Neural cell (in vitro differentiated cells): ENCODE data around the gene PHACTR3. TPM values are rescaled to one million over a fixed set of nuclear protein-coding genes. Genes with fewer than 3 reads are reported as not detected.

Experiments used
- H2AFZ ChIP-seq: fragments of 200-600, 300-800 bp; sonication (generic), shearing (Covaris generic); 2 replicates; pipeline ENCODE4 v1.6.0; 2014; ENCODE audit warnings: low read depth, mild to moderate bottlenecking, antibody characterized with exemption, low read length, moderate library complexity
- H3F3A ChIP-seq: fragments of 200-600 bp; shearing (Covaris generic); 2 replicates; pipeline ENCODE4 v1.6.1; 2016; ENCODE audit warnings: mild to moderate bottlenecking, moderate library complexity, mixed read lengths, antibody characterized with exemption, low read length; ENCODE audit not compliant: insufficient read depth, poor library complexity, severe bottlenecking
- H3K27ac ChIP-seq: fragments of 200-600, 300-800 bp; sonication (generic), shearing (Covaris generic); 2 replicates; pipeline ENCODE4 v1.5.1; 2014; ENCODE audit warnings: mild to moderate bottlenecking, low read length, moderate library complexity
- H3K27me3 ChIP-seq: fragments of 300-800, 200-600 bp; sonication (generic), shearing (Covaris generic); 2 replicates; pipeline ENCODE4 v1.6.0; 2014; ENCODE audit warnings: mild to moderate bottlenecking, low read depth, low read length, moderate library complexity; ENCODE audit not compliant: insufficient read depth
- H3K36me3 ChIP-seq: fragments of 300-800, 200-600 bp; sonication (generic), shearing (Covaris generic); 2 replicates; pipeline ENCODE4 v1.5.1; 2014; ENCODE audit warnings: mild to moderate bottlenecking, antibody characterized with exemption, low read length, moderate library complexity; ENCODE audit not compliant: insufficient read depth
- H3K4me2 ChIP-seq: fragments of 300-800, 200-600 bp; sonication (generic), shearing (Covaris generic); 2 replicates; pipeline ENCODE4 v1.6.0; 2014; ENCODE audit warnings: mild to moderate bottlenecking, low read length
- H3K4me3 ChIP-seq: fragments of 300-800, 200-600 bp; sonication (generic), shearing (Covaris generic); 2 replicates; pipeline ENCODE4 v1.5.1; 2014; ENCODE audit warnings: mild to moderate bottlenecking, low read length, moderate library complexity
- H3K79me2 ChIP-seq: fragments of 200-600 bp; shearing (Covaris generic); replicated peaks from 2 replicates; pipeline ENCODE4 v1.6.0; 2014; ENCODE audit warnings: mild to moderate bottlenecking, low read length, moderate library complexity; ENCODE audit not compliant: insufficient read depth
- H3K9ac ChIP-seq: fragments of 300-800, 200-600 bp; sonication (generic), shearing (Covaris generic); 2 replicates; pipeline ENCODE4 v1.6.1; 2016; ENCODE audit warnings: mild to moderate bottlenecking, low read length, mixed read lengths
- H3K9me2 ChIP-seq: fragments of 200-600 bp; shearing (Covaris generic); 2 replicates; pipeline ENCODE4 v1.6.1; 2016; ENCODE audit warnings: mild to moderate bottlenecking, low read length, mixed read lengths; ENCODE audit not compliant: insufficient read depth
- H3K9me3 ChIP-seq: fragments of 200-600, 300-800 bp; sonication (generic), shearing (Covaris generic); 2 replicates; pipeline ENCODE4 v1.6.1; 2016; ENCODE audit warnings: mild to moderate bottlenecking, mixed run types, low read length, moderate library complexity, mixed read lengths
- H4K20me1 ChIP-seq: fragments of 200-600 bp; shearing (Covaris generic); 2 replicates; pipeline ENCODE4 v1.6.1; 2016; ENCODE audit warnings: mild to moderate bottlenecking, mixed run types; ENCODE audit not compliant: insufficient read depth
- EP300 ChIP-seq: fragments of 450-650 bp; conservative IDR thresholded peaks from 2 replicates; pipeline ENCODE4 v1.6.1; 2014; ENCODE audit warnings: antibody characterized with exemption, mild to moderate bottlenecking, moderate library complexity; ENCODE audit not compliant: poor library complexity, severe bottlenecking
- EZH2 ChIP-seq: fragments of 200-600, 300-800 bp; shearing (Covaris generic), sonication (generic); IDR thresholded peaks from 2 replicates; pipeline ENCODE4 v1.6.1; 2014; ENCODE audit warnings: antibody characterized with exemption, low read length, borderline replicate concordance, mild to moderate bottlenecking; ENCODE audit not compliant: insufficient read depth, poor library complexity, severe bottlenecking
- MXI1 ChIP-seq: fragments of 450-650 bp; conservative IDR thresholded peaks from 2 replicates; pipeline ENCODE4 v1.6.1; 2014; ENCODE audit warnings: antibody characterized with exemption, mild to moderate bottlenecking; ENCODE audit not compliant: poor library complexity, severe bottlenecking
- POLR2AphosphoS5 ChIP-seq: IDR thresholded peaks from 2 replicates; pipeline ENCODE4 v1.6.1; 2012
- RAD21 ChIP-seq: fragments of 450-650 bp; conservative IDR thresholded peaks from 2 replicates; pipeline ENCODE4 v1.6.1; 2014; ENCODE audit warnings: antibody characterized with exemption, mild to moderate bottlenecking, moderate library complexity
- SMC3 ChIP-seq: fragments of 450-650 bp; conservative IDR thresholded peaks from 2 replicates; pipeline ENCODE4 v1.6.1; 2014; ENCODE audit warnings: antibody characterized with exemption, mild to moderate bottlenecking, moderate library complexity; ENCODE audit not compliant: poor library complexity
- TAF1 ChIP-seq: IDR thresholded peaks from 2 replicates; pipeline ENCODE4 v1.6.1; 2012; ENCODE audit warnings: low read depth
- polyA plus RNA-seq: library from polyadenylated mRNA; depleted of rRNA; stranded (reverse); fragments of >200 nt; gene quantifications from 2 replicates; pipeline ENCODE4 v1.2.3, GENCODE V29; 2014
- TF ChIP-seq, protein P1 (sequence below): fragments of 450-650 bp; IDR thresholded peaks from 2 replicates; pipeline ENCODE4 v1.5.1; 2014; ENCODE audit warnings: antibody characterized with exemption, mild to moderate bottlenecking, moderate library complexity; ENCODE audit not compliant: poor library complexity, severe bottlenecking
- TF ChIP-seq, protein P2 (sequence below): IDR thresholded peaks from 2 replicates; pipeline ENCODE4 v1.6.1; 2012; ENCODE audit warnings: borderline replicate concordance

PHACTR3 gene
- polyA plus RNA-seq, 1 donor from 2014 or later: 1.3 TPM

DNA sequence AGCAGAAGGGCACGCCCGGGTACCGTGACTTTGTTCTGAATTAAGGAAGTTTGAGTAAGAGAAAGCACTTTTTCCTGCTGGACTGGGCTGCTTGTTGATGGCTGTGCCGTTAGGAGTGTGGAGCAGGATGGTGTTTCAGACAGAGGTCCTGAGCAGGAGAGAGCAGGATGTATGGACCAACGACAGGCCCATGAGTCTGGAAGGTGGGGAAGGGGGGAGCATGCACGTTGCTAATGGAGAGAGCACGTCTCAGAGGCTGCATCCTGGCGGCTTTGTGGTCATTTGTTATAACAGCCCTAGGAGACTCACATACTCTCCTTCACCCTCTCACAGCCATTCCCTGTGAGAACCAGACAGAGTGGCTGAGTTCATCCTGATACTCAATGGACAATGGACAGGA is 56.8 kb downstream of the PHACTR3 start:
- no peak for TF ChIP-seq RAD21
- no peak for TF ChIP-seq EZH2
- no peak for TF ChIP-seq SMC3
- TF ChIP-seq, protein P1, sequence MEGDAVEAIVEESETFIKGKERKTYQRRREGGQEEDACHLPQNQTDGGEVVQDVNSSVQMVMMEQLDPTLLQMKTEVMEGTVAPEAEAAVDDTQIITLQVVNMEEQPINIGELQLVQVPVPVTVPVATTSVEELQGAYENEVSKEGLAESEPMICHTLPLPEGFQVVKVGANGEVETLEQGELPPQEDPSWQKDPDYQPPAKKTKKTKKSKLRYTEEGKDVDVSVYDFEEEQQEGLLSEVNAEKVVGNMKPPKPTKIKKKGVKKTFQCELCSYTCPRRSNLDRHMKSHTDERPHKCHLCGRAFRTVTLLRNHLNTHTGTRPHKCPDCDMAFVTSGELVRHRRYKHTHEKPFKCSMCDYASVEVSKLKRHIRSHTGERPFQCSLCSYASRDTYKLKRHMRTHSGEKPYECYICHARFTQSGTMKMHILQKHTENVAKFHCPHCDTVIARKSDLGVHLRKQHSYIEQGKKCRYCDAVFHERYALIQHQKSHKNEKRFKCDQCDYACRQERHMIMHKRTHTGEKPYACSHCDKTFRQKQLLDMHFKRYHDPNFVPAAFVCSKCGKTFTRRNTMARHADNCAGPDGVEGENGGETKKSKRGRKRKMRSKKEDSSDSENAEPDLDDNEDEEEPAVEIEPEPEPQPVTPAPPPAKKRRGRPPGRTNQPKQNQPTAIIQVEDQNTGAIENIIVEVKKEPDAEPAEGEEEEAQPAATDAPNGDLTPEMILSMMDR: no peak
- no peak for TF ChIP-seq TAF1
- TF ChIP-seq, protein P2, sequence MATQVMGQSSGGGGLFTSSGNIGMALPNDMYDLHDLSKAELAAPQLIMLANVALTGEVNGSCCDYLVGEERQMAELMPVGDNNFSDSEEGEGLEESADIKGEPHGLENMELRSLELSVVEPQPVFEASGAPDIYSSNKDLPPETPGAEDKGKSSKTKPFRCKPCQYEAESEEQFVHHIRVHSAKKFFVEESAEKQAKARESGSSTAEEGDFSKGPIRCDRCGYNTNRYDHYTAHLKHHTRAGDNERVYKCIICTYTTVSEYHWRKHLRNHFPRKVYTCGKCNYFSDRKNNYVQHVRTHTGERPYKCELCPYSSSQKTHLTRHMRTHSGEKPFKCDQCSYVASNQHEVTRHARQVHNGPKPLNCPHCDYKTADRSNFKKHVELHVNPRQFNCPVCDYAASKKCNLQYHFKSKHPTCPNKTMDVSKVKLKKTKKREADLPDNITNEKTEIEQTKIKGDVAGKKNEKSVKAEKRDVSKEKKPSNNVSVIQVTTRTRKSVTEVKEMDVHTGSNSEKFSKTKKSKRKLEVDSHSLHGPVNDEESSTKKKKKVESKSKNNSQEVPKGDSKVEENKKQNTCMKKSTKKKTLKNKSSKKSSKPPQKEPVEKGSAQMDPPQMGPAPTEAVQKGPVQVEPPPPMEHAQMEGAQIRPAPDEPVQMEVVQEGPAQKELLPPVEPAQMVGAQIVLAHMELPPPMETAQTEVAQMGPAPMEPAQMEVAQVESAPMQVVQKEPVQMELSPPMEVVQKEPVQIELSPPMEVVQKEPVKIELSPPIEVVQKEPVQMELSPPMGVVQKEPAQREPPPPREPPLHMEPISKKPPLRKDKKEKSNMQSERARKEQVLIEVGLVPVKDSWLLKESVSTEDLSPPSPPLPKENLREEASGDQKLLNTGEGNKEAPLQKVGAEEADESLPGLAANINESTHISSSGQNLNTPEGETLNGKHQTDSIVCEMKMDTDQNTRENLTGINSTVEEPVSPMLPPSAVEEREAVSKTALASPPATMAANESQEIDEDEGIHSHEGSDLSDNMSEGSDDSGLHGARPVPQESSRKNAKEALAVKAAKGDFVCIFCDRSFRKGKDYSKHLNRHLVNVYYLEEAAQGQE: no peak
- TF ChIP-seq POLR2AphosphoS5: no peak
- TF ChIP-seq MXI1: no peak
- no peak for TF ChIP-seq EP300
- H2AFZ ChIP-seq: no peak overlapping the region
- H3K79me2 ChIP-seq: no peaks in the 10 kb centered on the region
- H3K36me3 ChIP-seq: no peaks in the 10 kb centered on the region
- no peak overlapping the region for H3K4me3 ChIP-seq
- no peak overlapping the region for H3K4me2 ChIP-seq
- no peaks in the 10 kb centered on the region for H3K27me3 ChIP-seq
- no peaks in the 10 kb centered on the region for H3K9me2 ChIP-seq
- no peaks in the 10 kb centered on the region for H3F3A ChIP-seq
- no peaks in the 10 kb centered on the region for H3K9me3 ChIP-seq
- no peaks in the 10 kb centered on the region for H4K20me1 ChIP-seq
- no peak overlapping the region for H3K27ac ChIP-seq
- no peak overlapping the region for H3K9ac ChIP-seq

DNA sequence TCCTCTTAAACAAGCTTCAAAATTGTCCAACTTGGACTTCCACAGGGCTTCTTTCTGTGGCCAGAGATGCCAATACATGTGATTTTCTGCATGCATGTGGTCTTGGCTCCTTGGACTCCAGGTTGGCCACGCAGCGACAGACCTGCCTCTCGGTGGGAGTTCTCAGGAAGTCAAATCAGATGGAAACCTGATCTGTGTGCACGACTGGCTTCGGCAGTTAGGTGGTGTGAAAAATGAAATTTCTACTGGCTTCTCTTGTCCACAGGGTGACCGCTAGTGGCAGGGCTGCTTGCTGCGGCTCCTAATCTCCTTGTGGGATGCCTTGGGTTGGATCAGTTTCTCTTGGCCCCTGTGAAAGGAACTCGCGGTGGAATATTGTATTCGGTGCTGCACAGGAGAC is 57.3 kb downstream of the PHACTR3 start:
- Histone ChIP-seq H2AFZ (no peak overlapping the region), H3K36me3 (no peaks in the 10 kb centered on the region), H4K20me1 (no peaks in the 10 kb centered on the region), H3K27ac (no peak overlapping the region), H3K4me3 (no peak overlapping the region), H3K79me2 (no peaks in the 10 kb centered on the region), H3K9me2 (no peaks in the 10 kb centered on the region), H3K27me3 (no peaks in the 10 kb centered on the region), H3F3A (no peaks in the 10 kb centered on the region), H3K9ac (no peak overlapping the region), H3K9me3 (no peaks in the 10 kb centered on the region), H3K4me2 (no peak overlapping the region)
- no peak for TF ChIP-seq POLR2AphosphoS5
- TF ChIP-seq, protein P2: no peak
- TF ChIP-seq TAF1: no peak
- TF ChIP-seq EP300: no peak
- no peak for TF ChIP-seq EZH2
- TF ChIP-seq MXI1: no peak
- no peak for TF ChIP-seq SMC3
- TF ChIP-seq, protein P1: no peak
- TF ChIP-seq RAD21: no peak
